IMR-90 (cell line): Measurements from ENCODE around the gene LY86. TPM values are rescaled to one million over a fixed set of nuclear protein-coding genes. Genes with fewer than 3 reads are reported as not detected.

Experiments
- ATAC-seq: fragments of 200-7000 bp; cut with Tn5 transposase; 2 replicates; pipeline ENCODE4 v1.9.1; 2020; ENCODE audit warnings: low read depth, mild to moderate bottlenecking, moderate library complexity
- BruUV-seq: library from RNA; stranded (reverse); fragments of 400-500 nt; replicated peaks from 2 replicates; lab custom pipeline; 2021; lab: Mats Ljungman, UMichigan
- CTCF ChIA-PET: fragments of 300-600 bp; formaldehyde crosslinking; extraction: SDS; loops from one replicate; lab custom pipeline; 2021; ENCODE audit warnings: antibody characterized with exemption; lab: Yijun Ruan, JAX
- POLR2A ChIA-PET: fragments of 300-600 bp; sonication (Branson Sonifier 250); formaldehyde crosslinking; loops from one replicate; lab custom pipeline; 2022; ENCODE audit warnings: antibody characterized with exemption; ENCODE audit not compliant: unreplicated experiment; lab: Charles Lee
- DNase-seq: peaks from one replicate; pipeline ENCODE4 v3.0.0; 2013
- H2AFZ ChIP-seq: replicated peaks from 2 replicates; pipeline ENCODE3; 2013; ENCODE audit warnings: low read length, mild to moderate bottlenecking; ENCODE audit not compliant: poor library complexity
- H2AK5ac ChIP-seq: 2 replicates; pipeline ENCODE4 v1.6.1; 2013; ENCODE audit warnings: low read depth, low read length, inconsistent platforms
- H2AK9ac ChIP-seq: replicated peaks from 2 replicates; pipeline ENCODE3; 2013; ENCODE audit warnings: mild to moderate bottlenecking, low read depth, low read length, moderate library complexity; ENCODE audit not compliant: poor library complexity
- H2BK120ac ChIP-seq: 2 replicates; pipeline ENCODE4 v1.6.1; 2013; ENCODE audit warnings: low read depth, low read length, inconsistent platforms
- H2BK15ac ChIP-seq: 3 replicates; pipeline ENCODE4 v1.6.1; 2013; ENCODE audit warnings: low read depth, low read length, inconsistent platforms
- H2BK20ac ChIP-seq: 2 replicates; pipeline ENCODE4 v1.6.1; 2013; ENCODE audit warnings: low read depth, mild to moderate bottlenecking, inconsistent platforms, low read length, moderate library complexity
- H2BK5ac ChIP-seq: 2 replicates; pipeline ENCODE4 v1.6.1; 2013; ENCODE audit warnings: mild to moderate bottlenecking, low read depth, low read length, inconsistent platforms; ENCODE audit not compliant: poor library complexity, severe bottlenecking
- H3K14ac ChIP-seq: replicated peaks from 2 replicates; pipeline ENCODE4 v1.6.1; 2013; ENCODE audit warnings: low read depth, low read length, inconsistent platforms
- H3K18ac ChIP-seq: 2 replicates; pipeline ENCODE4 v1.6.1; 2013; ENCODE audit warnings: low read depth, low read length, control low read depth
- H3K23ac ChIP-seq: 2 replicates; pipeline ENCODE4 v1.6.1; 2013; ENCODE audit warnings: low read depth, low read length, inconsistent platforms
- H3K27ac ChIP-seq: 2 replicates; pipeline ENCODE4 v1.5.1; 2013; ENCODE audit warnings: mild to moderate bottlenecking, control low read depth, low read length; ENCODE audit not compliant: insufficient read depth
- H3K27me3 ChIP-seq: 2 replicates; pipeline ENCODE4 v1.6.1; 2013; ENCODE audit warnings: low read length; ENCODE audit not compliant: control insufficient read depth, insufficient read depth
- H3K36me3 ChIP-seq: 2 replicates; pipeline ENCODE4 v1.6.1; 2013; ENCODE audit warnings: low read length, mixed read lengths; ENCODE audit not compliant: control insufficient read depth, insufficient read depth
- H3K4ac ChIP-seq: 2 replicates; pipeline ENCODE4 v1.6.1; 2013; ENCODE audit warnings: low read depth, low read length, inconsistent platforms
- H3K4me1 ChIP-seq: 2 replicates; pipeline ENCODE4 v1.6.1; 2013; ENCODE audit warnings: low read length, mixed read lengths; ENCODE audit not compliant: control insufficient read depth, insufficient read depth
- H3K4me2 ChIP-seq: 2 replicates; pipeline ENCODE4 v1.6.1; 2013; ENCODE audit warnings: low read depth, mild to moderate bottlenecking, control low read depth, low read length, moderate library complexity
- H3K4me3 ChIP-seq: 2 replicates; pipeline ENCODE4 v1.5.1; 2013; ENCODE audit warnings: low read depth, mild to moderate bottlenecking, control low read depth, low read length, moderate library complexity; ENCODE audit not compliant: insufficient read depth
- H3K56ac ChIP-seq: 2 replicates; pipeline ENCODE4 v1.6.1; 2013; ENCODE audit warnings: low read length, inconsistent platforms; ENCODE audit not compliant: insufficient read depth; ENCODE audit errors: extremely low read depth
- H3K79me1 ChIP-seq, 2 experiments: 2 replicates each; pipeline ENCODE4 v1.6.1; 2013; ENCODE audit warnings: low read length in 2 of 2, inconsistent platforms in 1 of 2, low read depth in 1 of 2
- H3K9ac ChIP-seq: 2 replicates; pipeline ENCODE4 v1.6.1; 2013; ENCODE audit warnings: low read depth, low read length, control low read depth
- H3K9me1 ChIP-seq: 2 replicates; pipeline ENCODE4 v1.6.1; 2013; ENCODE audit warnings: low read length, inconsistent platforms; ENCODE audit not compliant: insufficient read depth
- H3K9me3 ChIP-seq: 2 replicates; pipeline ENCODE4 v1.6.1; 2013; ENCODE audit warnings: low read length; ENCODE audit not compliant: control insufficient read depth, insufficient read depth
- H4K20me1 ChIP-seq: 2 replicates; pipeline ENCODE4 v1.6.1; 2013; ENCODE audit warnings: low read length, inconsistent platforms; ENCODE audit not compliant: insufficient read depth
- H4K5ac ChIP-seq: 2 replicates; pipeline ENCODE4 v1.6.1; 2013; ENCODE audit warnings: mild to moderate bottlenecking, low read depth, low read length, control low read depth
- H4K8ac ChIP-seq, 2 experiments: 2 replicates each; pipeline ENCODE4 v1.6.1; 2013; ENCODE audit warnings: low read depth in 2 of 2, low read length in 2 of 2, control low read depth in 1 of 2, inconsistent platforms in 1 of 2
- H4K91ac ChIP-seq: 2 replicates; pipeline ENCODE4 v1.6.1; 2013; ENCODE audit warnings: low read depth, low read length, inconsistent platforms; ENCODE audit not compliant: insufficient read depth
- BHLHE40 ChIP-seq: fragments of 150-350 bp; IDR thresholded peaks from 2 replicates; pipeline ENCODE4 v1.6.1; 2016; ENCODE audit warnings: mild to moderate bottlenecking, low read depth, low read length
- MAZ ChIP-seq: IDR thresholded peaks from 2 replicates; pipeline ENCODE4 v1.6.1; 2012; ENCODE audit warnings: low read depth, mild to moderate bottlenecking, low read length, improper control_type of control experiment, moderate library complexity, borderline replicate concordance
- POLR2A ChIP-seq: IDR thresholded peaks from 2 replicates; pipeline ENCODE4 v1.6.1; 2012; ENCODE audit warnings: mild to moderate bottlenecking, low read depth, low read length
- RAD21 ChIP-seq: IDR thresholded peaks from 2 replicates; pipeline ENCODE4 v1.6.1; 2012; ENCODE audit warnings: low read length, improper control_type of control experiment
- RCOR1 ChIP-seq: IDR thresholded peaks from 2 replicates; pipeline ENCODE4 v1.6.1; 2012; ENCODE audit warnings: mild to moderate bottlenecking, low read length, improper control_type of control experiment; ENCODE audit not compliant: insufficient replicate concordance
- RFX5 ChIP-seq: IDR thresholded peaks from 2 replicates; pipeline ENCODE4 v1.8.0; 2012; ENCODE audit warnings: low read depth, mild to moderate bottlenecking, low read length, moderate library complexity
- WGBS, 2 experiments: methylation state at CpG; one replicate each; pipeline versions ENCODE4 v1.1.5 to v1.1.7; 2013; ENCODE audit warnings: missing lambda C conversion rate in 2 of 2; ENCODE audit not compliant: insufficient read length in 1 of 2; ENCODE audit errors: extremely low coverage in 2 of 2; 5-methylcytosine and 5-hydroxymethylcytosine counted together
- dilution Hi-C: fragments of 300-500 bp; cut with HindIII; formaldehyde crosslinking; loops from one replicate; pipeline ENCODE4 v1.14.3; 2018; ENCODE audit warnings: low sequenced_read_pairs; ENCODE audit not compliant: unreplicated experiment
- in situ Hi-C: fragments of 300-500 bp; cut with MboI; formaldehyde crosslinking; loops from 3 replicates; pipeline ENCODE4 v1.14.3; 2019; ENCODE audit warnings: low sequenced_read_pairs, inconsistent platforms, mixed read lengths
- intact Hi-C: fragments of 100-400 bp; cut with micrococcal nuclease; formaldehyde crosslinking; loops from 2 replicates; pipeline ENCODE4 v1.10.0; 2022
- polyA plus RNA-seq, 3 experiments: library from polyadenylated mRNA; depleted of rRNA; stranded (reverse); fragments of >200 nt; gene quantifications; 2 replicates each; pipeline ENCODE4 v1.2.3, GENCODE V29; 2012; ENCODE audit warnings: low replicate concordance in 1 of 3
- total RNA-seq: library from RNA; depleted of rRNA; stranded (reverse); fragments of >200 nt; gene quantifications from 2 replicates; pipeline ENCODE4 v1.2.3, GENCODE V29; 2012
- TF ChIP-seq, protein P1 (sequence below): fragments of 150-350 bp; IDR thresholded peaks from 2 replicates; pipeline ENCODE4 v1.6.1; 2016; ENCODE audit warnings: low read depth, mild to moderate bottlenecking, low read length, moderate library complexity, borderline replicate concordance
- TF ChIP-seq, protein P2 (sequence below): fragments of 150-350 bp; IDR thresholded peaks from 2 replicates; pipeline ENCODE4 v1.6.1; 2017; ENCODE audit warnings: mild to moderate bottlenecking, antibody characterized with exemption, low read length, low read depth
- TF ChIP-seq, protein P3 (sequence below): conservative IDR thresholded peaks from 2 replicates; pipeline ENCODE4 v1.5.1; 2012; ENCODE audit warnings: mild to moderate bottlenecking, low read depth, low read length, improper control_type of control experiment

LY86 gene
- total and polyA plus RNA-seq, 2 of the 4 experiments (the other 2 are of a cell fraction): not detected

DNA sequence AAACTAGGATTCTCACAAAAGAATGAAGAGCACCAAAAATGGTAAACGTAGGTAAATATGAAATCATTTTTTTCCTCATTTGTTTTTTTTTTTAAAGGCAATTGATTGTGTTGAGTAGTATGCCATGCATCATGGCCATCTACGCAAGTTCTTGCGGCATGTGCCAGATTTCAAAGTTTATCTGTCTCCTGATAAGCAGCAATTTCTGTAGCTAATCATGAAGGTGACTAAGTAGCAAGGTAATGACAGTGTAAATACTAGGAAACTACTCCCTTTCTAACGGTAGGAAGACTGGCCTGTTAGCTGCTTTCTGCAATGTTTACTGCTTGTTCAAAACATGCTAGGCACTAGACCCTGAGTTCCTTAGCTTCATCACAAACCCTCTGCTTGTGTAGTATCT is 13.4 kb upstream of the LY86 start:
- Histone ChIP-seq H3K14ac (no peak overlapping the region), H3K23ac (no peak overlapping the region), H3K4me1 (no peaks in the 10 kb centered on the region), H3K9ac (no peak overlapping the region), H4K8ac (no peak overlapping the region), H3K27ac (no peak overlapping the region), H4K91ac (no peak overlapping the region), H2BK20ac (no peak overlapping the region), H2AK9ac (no peak overlapping the region), H3K4me3 (no peak overlapping the region), H2BK15ac (no peak overlapping the region), H3K56ac (no peak overlapping the region), H3K36me3 (no peaks in the 10 kb centered on the region), H4K5ac (no peak overlapping the region), H2AK5ac (no peak overlapping the region), H3K4me2 (no peak overlapping the region), H3K9me3 (no peaks in the 10 kb centered on the region), H2BK5ac (no peak overlapping the region), H4K20me1 (no peaks in the 10 kb centered on the region), H3K9me1 (no peaks in the 10 kb centered on the region), H3K79me1 (no peaks in the 10 kb centered on the region), H2BK120ac (no peak overlapping the region), H2AFZ (no peak overlapping the region), H3K4ac (no peak overlapping the region), H3K27me3 (no peaks in the 10 kb centered on the region), H3K18ac (no peak overlapping the region)
- dilution Hi-C loops: no loop called here
- ATAC-seq (no peak), DNase-seq (no peak)
- in situ Hi-C loops: no loop called here
- POLR2A ChIA-PET: no interaction called here
- intact Hi-C loops: no loop called here
- CTCF ChIA-PET: no interaction called here
- no peak for TF ChIP-seq POLR2A
- TF ChIP-seq, protein P1, sequence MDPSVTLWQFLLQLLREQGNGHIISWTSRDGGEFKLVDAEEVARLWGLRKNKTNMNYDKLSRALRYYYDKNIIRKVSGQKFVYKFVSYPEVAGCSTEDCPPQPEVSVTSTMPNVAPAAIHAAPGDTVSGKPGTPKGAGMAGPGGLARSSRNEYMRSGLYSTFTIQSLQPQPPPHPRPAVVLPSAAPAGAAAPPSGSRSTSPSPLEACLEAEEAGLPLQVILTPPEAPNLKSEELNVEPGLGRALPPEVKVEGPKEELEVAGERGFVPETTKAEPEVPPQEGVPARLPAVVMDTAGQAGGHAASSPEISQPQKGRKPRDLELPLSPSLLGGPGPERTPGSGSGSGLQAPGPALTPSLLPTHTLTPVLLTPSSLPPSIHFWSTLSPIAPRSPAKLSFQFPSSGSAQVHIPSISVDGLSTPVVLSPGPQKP: no peak
- TF ChIP-seq, protein P2, sequence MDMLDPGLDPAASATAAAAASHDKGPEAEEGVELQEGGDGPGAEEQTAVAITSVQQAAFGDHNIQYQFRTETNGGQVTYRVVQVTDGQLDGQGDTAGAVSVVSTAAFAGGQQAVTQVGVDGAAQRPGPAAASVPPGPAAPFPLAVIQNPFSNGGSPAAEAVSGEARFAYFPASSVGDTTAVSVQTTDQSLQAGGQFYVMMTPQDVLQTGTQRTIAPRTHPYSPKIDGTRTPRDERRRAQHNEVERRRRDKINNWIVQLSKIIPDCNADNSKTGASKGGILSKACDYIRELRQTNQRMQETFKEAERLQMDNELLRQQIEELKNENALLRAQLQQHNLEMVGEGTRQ: no peak
- TF ChIP-seq MAZ: no peak
- TF ChIP-seq, protein P3, sequence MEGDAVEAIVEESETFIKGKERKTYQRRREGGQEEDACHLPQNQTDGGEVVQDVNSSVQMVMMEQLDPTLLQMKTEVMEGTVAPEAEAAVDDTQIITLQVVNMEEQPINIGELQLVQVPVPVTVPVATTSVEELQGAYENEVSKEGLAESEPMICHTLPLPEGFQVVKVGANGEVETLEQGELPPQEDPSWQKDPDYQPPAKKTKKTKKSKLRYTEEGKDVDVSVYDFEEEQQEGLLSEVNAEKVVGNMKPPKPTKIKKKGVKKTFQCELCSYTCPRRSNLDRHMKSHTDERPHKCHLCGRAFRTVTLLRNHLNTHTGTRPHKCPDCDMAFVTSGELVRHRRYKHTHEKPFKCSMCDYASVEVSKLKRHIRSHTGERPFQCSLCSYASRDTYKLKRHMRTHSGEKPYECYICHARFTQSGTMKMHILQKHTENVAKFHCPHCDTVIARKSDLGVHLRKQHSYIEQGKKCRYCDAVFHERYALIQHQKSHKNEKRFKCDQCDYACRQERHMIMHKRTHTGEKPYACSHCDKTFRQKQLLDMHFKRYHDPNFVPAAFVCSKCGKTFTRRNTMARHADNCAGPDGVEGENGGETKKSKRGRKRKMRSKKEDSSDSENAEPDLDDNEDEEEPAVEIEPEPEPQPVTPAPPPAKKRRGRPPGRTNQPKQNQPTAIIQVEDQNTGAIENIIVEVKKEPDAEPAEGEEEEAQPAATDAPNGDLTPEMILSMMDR: no peak
- no peak for TF ChIP-seq RCOR1
- TF ChIP-seq BHLHE40: no peak
- no peak for TF ChIP-seq RAD21
- TF ChIP-seq RFX5: no peak
- BruUV-seq: no TSS peak
- WGBS, 2 experiments: 67% methylated on average over 1 of the region's 4 CpGs; no CpG with 5 or more reads in 1 of the 2 experiments
